Thyroid gland (tissue), 4 donors: ENCODE measurements around the gene MED29.

Source experiments
- CTCF ChIP-seq, 6 experiments: fragments of 200-600 bp in 3 of 6; fragments of 450-650 bp in 3 of 6; sonication (generic) in 3 of 6; IDR thresholded peaks; one replicate each; pipeline ENCODE4 v1.5.1; 2016 to 2019; ENCODE audit warnings: antibody characterized with exemption in 6 of 6, mild to moderate bottlenecking in 2 of 6, inconsistent platforms in 1 of 6, moderate library complexity in 1 of 6
- POLR2A ChIP-seq, 2 donors: fragments of 450-650 bp; IDR thresholded peaks; one replicate each; pipeline ENCODE4 v1.6.1; 2017; ENCODE audit warnings: antibody characterized with exemption in 2 of 2, mild to moderate bottlenecking in 2 of 2, moderate library complexity in 1 of 2

- no peak for TF ChIP-seq CTCF (IDR thresholded peaks at IDR 0.05)
- no peak for TF ChIP-seq POLR2A (IDR thresholded peaks at IDR 0.05)
These were observed 30.6 kb upstream of the MED29 start for GRCh38 chr19:39360599-39360998.
